K562 (cell line): ENCODE data around the gene RPUSD2. TPM values are rescaled to one million over a fixed set of nuclear protein-coding genes. Genes with fewer than 3 reads are reported as not detected.

Source experiments
- LARP7 ChIP-seq: fragments of 450-650 bp; IDR thresholded peaks from 2 replicates; pipeline ENCODE4 v1.6.1; 2016
- MAZ ChIP-seq, 2 experiments: fragments of 450-650 bp in 1 of 2; sonication (generic) in 1 of 2; formaldehyde crosslinking; IDR thresholded peaks in 1 of 2; conservative IDR thresholded peaks in 1 of 2; 2 replicates each; pipeline versions ENCODE4 v1.4.0 to v1.5.0; 2020; ENCODE audit warnings: mild to moderate bottlenecking in 1 of 2, missing genetic modification reagents in 1 of 2
- MECOM ChIP-seq: fragments of 250-450 bp; sonication (Bioruptor Pico); IDR thresholded peaks from 2 replicates; pipeline ENCODE4 v1.8.0; 2022; ENCODE audit warnings: inconsistent platforms
- NFXL1 ChIP-seq: fragments of 450-650 bp; formaldehyde crosslinking; IDR thresholded peaks from 2 replicates; pipeline ENCODE4 v1.4.0; 2021; ENCODE audit warnings: mild to moderate bottlenecking
- PHB2 ChIP-seq: fragments of 450-650 bp; IDR thresholded peaks from 2 replicates; pipeline ENCODE4 v1.6.1; 2017; ENCODE audit warnings: low read depth
- ZNF347 ChIP-seq: fragments of 450-650 bp; formaldehyde crosslinking; IDR thresholded peaks from 2 replicates; pipeline ENCODE4 v1.4.0; 2020; ENCODE audit warnings: low read depth, mild to moderate bottlenecking, moderate library complexity
- polyA plus RNA-seq, 8 experiments: library from polyadenylated mRNA; depleted of rRNA in 4 of 8; stranded (reverse) in 5 of 8; unstranded in 3 of 8; fragments of >200 nt; fragmentation: Nextera tagmentation in 2 of 8; fragmentation: Illumina TruSeq in 1 of 8; extraction: Ambion mirVana in 2 of 8; extraction: Trizol in 1 of 8; gene quantifications; 2 replicates each; pipeline versions ENCODE4 v1.2.1 to v1.2.3, GENCODE V29; 2011 to 2014; ENCODE audit warnings: inconsistent platforms in 1 of 8, missing spikeins in 1 of 8
- total RNA-seq, 7 experiments: library from RNA; depleted of rRNA in 6 of 7; stranded (reverse); fragments of >200 nt in 6 of 7; fragmentation: Illumina TruSeq in 2 of 7; extraction: Trizol in 2 of 7; gene quantifications; 2 replicates each; pipeline versions ENCODE4 v1.2.1 to v1.2.3, GENCODE V29; 2011 to 2021; ENCODE audit warnings: low replicate concordance in 1 of 7
- TF ChIP-seq, protein P1 (sequence below): fragments of 200-800 bp; sonication (Bioruptor generic); IDR thresholded peaks from 2 replicates; pipeline ENCODE4 v1.6.1; 2016; ENCODE audit warnings: missing genetic modification characterization, missing compliant biosample characterization
- TF ChIP-seq, protein P2 (sequence below): fragments of 250-450 bp; sonication (Bioruptor Pico); IDR thresholded peaks from 2 replicates; pipeline ENCODE4 v1.5.0; 2021; ENCODE audit warnings: mild to moderate bottlenecking, borderline replicate concordance
- TF ChIP-seq, protein P3 (sequence below), 2 experiments: fragments of 150-350 bp in 1 of 2; IDR thresholded peaks; 2 replicates each; pipeline ENCODE4 v1.6.1; 2012 to 2016; ENCODE audit warnings: low read depth in 2 of 2, low read length in 2 of 2, mild to moderate bottlenecking in 1 of 2, moderate library complexity in 1 of 2
- TF ChIP-seq, protein P4 (sequence below): fragments of 450-650 bp; formaldehyde crosslinking; IDR thresholded peaks from 2 replicates; pipeline ENCODE4 v1.4.0; 2020; ENCODE audit warnings: mild to moderate bottlenecking, moderate library complexity
- TF ChIP-seq, protein P5 (sequence below): fragments of 250-450 bp; sonication (Bioruptor Pico); IDR thresholded peaks from 2 replicates; pipeline ENCODE4 v1.8.0; 2021; ENCODE audit warnings: moderate library complexity, mild to moderate bottlenecking, inconsistent platforms

Gene RPUSD2
- total and polyA plus RNA-seq, 9 of the 15 experiments (the other 6 are each of a cell fraction or from before 2014, with no cell fraction given) = 3.7 to 30.2 (median 14.3) TPM

DNA sequence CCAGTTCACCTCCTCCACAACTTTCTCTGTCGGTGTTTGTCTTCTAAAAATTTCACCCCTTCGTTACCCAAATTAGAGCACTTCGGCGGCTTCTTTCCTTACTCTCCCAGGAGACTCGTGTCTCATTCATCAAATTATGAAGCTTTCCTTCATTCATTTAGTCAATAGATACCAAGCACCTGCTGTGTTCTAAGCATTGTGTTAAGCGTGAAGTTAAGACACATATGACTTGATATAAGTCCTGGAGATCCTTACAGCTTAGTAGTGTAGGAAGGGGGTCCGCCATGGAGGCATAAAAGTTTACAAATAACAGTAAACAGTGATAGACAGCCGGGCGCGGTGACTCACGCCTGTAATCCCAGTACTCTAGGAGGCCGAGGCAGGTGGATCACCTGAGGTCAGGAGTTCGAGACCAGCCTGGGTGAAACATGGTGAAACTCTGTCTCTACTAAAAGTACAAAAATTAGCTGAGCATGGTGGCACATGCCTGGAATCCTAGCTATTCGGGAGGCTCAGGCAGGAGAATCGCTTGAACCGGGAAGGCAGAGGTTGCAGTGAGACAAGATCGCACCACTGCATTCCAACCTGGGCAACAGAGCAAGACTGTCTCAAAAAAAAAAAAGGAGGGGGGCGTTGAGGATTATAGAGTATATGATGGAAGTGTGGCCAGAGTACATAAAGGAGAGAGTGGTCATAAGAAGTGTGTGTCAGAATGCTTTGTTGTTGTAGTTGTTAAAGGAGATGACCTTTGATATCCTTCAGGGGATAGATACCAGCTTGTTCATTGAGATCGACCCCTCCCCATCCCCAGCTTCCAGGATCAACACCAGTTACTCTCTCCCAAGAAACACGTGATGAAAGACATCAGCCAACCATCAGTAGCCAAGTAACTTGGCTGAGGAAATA is 3.5 kb upstream of the RPUSD2 start (continued):
- TF ChIP-seq, protein P1, sequence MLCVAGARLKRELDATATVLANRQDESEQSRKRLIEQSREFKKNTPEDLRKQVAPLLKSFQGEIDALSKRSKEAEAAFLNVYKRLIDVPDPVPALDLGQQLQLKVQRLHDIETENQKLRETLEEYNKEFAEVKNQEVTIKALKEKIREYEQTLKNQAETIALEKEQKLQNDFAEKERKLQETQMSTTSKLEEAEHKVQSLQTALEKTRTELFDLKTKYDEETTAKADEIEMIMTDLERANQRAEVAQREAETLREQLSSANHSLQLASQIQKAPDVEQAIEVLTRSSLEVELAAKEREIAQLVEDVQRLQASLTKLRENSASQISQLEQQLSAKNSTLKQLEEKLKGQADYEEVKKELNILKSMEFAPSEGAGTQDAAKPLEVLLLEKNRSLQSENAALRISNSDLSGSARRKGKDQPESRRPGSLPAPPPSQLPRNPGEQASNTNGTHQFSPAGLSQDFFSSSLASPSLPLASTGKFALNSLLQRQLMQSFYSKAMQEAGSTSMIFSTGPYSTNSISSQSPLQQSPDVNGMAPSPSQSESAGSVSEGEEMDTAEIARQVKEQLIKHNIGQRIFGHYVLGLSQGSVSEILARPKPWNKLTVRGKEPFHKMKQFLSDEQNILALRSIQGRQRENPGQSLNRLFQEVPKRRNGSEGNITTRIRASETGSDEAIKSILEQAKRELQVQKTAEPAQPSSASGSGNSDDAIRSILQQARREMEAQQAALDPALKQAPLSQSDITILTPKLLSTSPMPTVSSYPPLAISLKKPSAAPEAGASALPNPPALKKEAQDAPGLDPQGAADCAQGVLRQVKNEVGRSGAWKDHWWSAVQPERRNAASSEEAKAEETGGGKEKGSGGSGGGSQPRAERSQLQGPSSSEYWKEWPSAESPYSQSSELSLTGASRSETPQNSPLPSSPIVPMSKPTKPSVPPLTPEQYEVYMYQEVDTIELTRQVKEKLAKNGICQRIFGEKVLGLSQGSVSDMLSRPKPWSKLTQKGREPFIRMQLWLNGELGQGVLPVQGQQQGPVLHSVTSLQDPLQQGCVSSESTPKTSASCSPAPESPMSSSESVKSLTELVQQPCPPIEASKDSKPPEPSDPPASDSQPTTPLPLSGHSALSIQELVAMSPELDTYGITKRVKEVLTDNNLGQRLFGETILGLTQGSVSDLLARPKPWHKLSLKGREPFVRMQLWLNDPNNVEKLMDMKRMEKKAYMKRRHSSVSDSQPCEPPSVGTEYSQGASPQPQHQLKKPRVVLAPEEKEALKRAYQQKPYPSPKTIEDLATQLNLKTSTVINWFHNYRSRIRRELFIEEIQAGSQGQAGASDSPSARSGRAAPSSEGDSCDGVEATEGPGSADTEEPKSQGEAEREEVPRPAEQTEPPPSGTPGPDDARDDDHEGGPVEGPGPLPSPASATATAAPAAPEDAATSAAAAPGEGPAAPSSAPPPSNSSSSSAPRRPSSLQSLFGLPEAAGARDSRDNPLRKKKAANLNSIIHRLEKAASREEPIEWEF (CRISPR knock-in tag) = no peak
- TF ChIP-seq LARP7 (no peak), MECOM (no peak), NFXL1 (CRISPR knock-in tag) (no peak), ZNF347 (no peak), MAZ (CRISPR knock-in tag; conservative IDR thresholded peaks at IDR 0.05 in 1 of 2, IDR thresholded peaks at IDR 0.05 in 1 of 2) (no peak), PHB2 (no peak)
- TF ChIP-seq, protein P2, sequence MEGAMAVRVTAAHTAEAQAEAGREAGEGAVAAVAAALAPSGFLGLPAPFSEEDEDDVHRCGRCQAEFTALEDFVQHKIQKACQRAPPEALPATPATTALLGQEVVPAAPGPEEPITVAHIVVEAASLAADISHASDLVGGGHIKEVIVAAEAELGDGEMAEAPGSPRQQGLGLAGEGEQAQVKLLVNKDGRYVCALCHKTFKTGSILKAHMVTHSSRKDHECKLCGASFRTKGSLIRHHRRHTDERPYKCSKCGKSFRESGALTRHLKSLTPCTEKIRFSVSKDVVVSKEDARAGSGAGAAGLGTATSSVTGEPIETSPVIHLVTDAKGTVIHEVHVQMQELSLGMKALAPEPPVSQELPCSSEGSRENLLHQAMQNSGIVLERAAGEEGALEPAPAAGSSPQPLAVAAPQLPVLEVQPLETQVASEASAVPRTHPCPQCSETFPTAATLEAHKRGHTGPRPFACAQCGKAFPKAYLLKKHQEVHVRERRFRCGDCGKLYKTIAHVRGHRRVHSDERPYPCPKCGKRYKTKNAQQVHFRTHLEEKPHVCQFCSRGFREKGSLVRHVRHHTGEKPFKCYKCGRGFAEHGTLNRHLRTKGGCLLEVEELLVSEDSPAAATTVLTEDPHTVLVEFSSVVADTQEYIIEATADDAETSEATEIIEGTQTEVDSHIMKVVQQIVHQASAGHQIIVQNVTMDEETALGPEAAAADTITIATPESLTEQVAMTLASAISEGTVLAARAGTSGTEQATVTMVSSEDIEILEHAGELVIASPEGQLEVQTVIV = no peak
- TF ChIP-seq, protein P3, sequence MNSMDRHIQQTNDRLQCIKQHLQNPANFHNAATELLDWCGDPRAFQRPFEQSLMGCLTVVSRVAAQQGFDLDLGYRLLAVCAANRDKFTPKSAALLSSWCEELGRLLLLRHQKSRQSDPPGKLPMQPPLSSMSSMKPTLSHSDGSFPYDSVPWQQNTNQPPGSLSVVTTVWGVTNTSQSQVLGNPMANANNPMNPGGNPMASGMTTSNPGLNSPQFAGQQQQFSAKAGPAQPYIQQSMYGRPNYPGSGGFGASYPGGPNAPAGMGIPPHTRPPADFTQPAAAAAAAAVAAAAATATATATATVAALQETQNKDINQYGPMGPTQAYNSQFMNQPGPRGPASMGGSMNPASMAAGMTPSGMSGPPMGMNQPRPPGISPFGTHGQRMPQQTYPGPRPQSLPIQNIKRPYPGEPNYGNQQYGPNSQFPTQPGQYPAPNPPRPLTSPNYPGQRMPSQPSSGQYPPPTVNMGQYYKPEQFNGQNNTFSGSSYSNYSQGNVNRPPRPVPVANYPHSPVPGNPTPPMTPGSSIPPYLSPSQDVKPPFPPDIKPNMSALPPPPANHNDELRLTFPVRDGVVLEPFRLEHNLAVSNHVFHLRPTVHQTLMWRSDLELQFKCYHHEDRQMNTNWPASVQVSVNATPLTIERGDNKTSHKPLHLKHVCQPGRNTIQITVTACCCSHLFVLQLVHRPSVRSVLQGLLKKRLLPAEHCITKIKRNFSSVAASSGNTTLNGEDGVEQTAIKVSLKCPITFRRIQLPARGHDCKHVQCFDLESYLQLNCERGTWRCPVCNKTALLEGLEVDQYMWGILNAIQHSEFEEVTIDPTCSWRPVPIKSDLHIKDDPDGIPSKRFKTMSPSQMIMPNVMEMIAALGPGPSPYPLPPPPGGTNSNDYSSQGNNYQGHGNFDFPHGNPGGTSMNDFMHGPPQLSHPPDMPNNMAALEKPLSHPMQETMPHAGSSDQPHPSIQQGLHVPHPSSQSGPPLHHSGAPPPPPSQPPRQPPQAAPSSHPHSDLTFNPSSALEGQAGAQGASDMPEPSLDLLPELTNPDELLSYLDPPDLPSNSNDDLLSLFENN (IDR thresholded peaks at IDR 0.05; ENCODE audit: low read depth in 2 of 2, low read length in 2 of 2) = no peak
- TF ChIP-seq, protein P4, sequence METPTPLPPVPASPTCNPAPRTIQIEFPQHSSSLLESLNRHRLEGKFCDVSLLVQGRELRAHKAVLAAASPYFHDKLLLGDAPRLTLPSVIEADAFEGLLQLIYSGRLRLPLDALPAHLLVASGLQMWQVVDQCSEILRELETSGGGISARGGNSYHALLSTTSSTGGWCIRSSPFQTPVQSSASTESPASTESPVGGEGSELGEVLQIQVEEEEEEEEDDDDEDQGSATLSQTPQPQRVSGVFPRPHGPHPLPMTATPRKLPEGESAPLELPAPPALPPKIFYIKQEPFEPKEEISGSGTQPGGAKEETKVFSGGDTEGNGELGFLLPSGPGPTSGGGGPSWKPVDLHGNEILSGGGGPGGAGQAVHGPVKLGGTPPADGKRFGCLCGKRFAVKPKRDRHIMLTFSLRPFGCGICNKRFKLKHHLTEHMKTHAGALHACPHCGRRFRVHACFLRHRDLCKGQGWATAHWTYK (CRISPR knock-in tag) = no peak
- TF ChIP-seq, protein P5, sequence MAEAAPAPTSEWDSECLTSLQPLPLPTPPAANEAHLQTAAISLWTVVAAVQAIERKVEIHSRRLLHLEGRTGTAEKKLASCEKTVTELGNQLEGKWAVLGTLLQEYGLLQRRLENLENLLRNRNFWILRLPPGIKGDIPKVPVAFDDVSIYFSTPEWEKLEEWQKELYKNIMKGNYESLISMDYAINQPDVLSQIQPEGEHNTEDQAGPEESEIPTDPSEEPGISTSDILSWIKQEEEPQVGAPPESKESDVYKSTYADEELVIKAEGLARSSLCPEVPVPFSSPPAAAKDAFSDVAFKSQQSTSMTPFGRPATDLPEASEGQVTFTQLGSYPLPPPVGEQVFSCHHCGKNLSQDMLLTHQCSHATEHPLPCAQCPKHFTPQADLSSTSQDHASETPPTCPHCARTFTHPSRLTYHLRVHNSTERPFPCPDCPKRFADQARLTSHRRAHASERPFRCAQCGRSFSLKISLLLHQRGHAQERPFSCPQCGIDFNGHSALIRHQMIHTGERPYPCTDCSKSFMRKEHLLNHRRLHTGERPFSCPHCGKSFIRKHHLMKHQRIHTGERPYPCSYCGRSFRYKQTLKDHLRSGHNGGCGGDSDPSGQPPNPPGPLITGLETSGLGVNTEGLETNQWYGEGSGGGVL (CRISPR knock-in tag) = no peak
